Sigmoid colon (tissue), 7 donors: ENCODE measurements around the gene L3MBTL1. TPM values are rescaled to one million over a fixed set of nuclear protein-coding genes. Genes with fewer than 3 reads are reported as not detected.
A peak's percentile ranks its signal among the peaks of the same experiment; 100 is the strongest.

Experiments used
- DNase-seq: peaks from one replicate; pipeline ENCODE4 v3.0.0-alpha.2; 2019
- H3K27ac ChIP-seq, 4 donors: fragments of 200-600 bp; sonication (generic); one replicate each; pipeline ENCODE4 v1.5.1; 2016 to 2019; ENCODE audit warnings: mild to moderate bottlenecking in 1 of 4
- H3K27me3 ChIP-seq, 3 donors: fragments of 200-600 bp; sonication (generic); one replicate each; pipeline ENCODE4 v1.5.1; 2019; ENCODE audit warnings: mild to moderate bottlenecking in 1 of 3
- H3K36me3 ChIP-seq, 4 donors: fragments of 200-600 bp; sonication (generic); one replicate each; pipeline ENCODE4 v1.5.1; 2016 to 2019
- H3K4me1 ChIP-seq, 4 donors: fragments of 200-600 bp; sonication (generic); one replicate each; pipeline ENCODE4 v1.5.1; 2017 to 2019
- H3K4me3 ChIP-seq, 4 donors: fragments of 200-600 bp; sonication (generic); one replicate each; pipeline ENCODE4 v1.5.1; 2017 to 2019; ENCODE audit warnings: mild to moderate bottlenecking in 2 of 4, moderate library complexity in 1 of 4
- H3K9me3 ChIP-seq, 4 donors: fragments of 200-600 bp in 3 of 4; sonication (generic) in 3 of 4; one replicate each; pipeline versions ENCODE4 v1.5.1 to v1.6.1; 2013 to 2019
- EP300 ChIP-seq, 4 donors: sonication (generic); formaldehyde crosslinking; IDR thresholded peaks; one replicate each; pipeline ENCODE4 v1.6.1; 2017; ENCODE audit warnings: antibody characterized with exemption in 4 of 4
- POLR2A ChIP-seq, 2 donors: fragments of 450-650 bp; IDR thresholded peaks; one replicate each; pipeline ENCODE4 v1.6.1; 2016; ENCODE audit warnings: antibody characterized with exemption in 2 of 2, mild to moderate bottlenecking in 2 of 2, moderate library complexity in 2 of 2
- POLR2AphosphoS5 ChIP-seq, 4 donors: sonication (generic); formaldehyde crosslinking; IDR thresholded peaks; one replicate each; pipeline ENCODE4 v1.6.1; 2017; ENCODE audit warnings: antibody characterized with exemption in 4 of 4
- WGBS, 2 donors: extraction: QIAGEN DNeasy Blood & Tissue Kit; methylation state at CpG; one replicate each; pipeline ENCODE4 v1.1.7; 2013; 5-methylcytosine and 5-hydroxymethylcytosine counted together
- intact Hi-C: fragments of 100-400 bp; cut with DNase I; formaldehyde crosslinking; loops from one replicate; pipeline ENCODE4 v1.15.1; 2023
- polyA plus RNA-seq, 3 donors: library from polyadenylated mRNA; stranded (reverse); fragments of 200-250 nt; gene quantifications; one replicate each; pipeline ENCODE4 v1.2.3, GENCODE V29; 2013
- total RNA-seq, 4 donors: library from RNA; depleted of rRNA; stranded (reverse); fragments of >200 nt; gene quantifications; one replicate each; pipeline ENCODE4 v1.1.0, GENCODE V29; 2016
- TF ChIP-seq, protein P1 (sequence below), 4 experiments: fragments of 450-650 bp in 3 of 4; fragments of 200-600 bp in 1 of 4; IDR thresholded peaks; one replicate each; pipeline ENCODE4 v1.5.1; 2016 to 2019; ENCODE audit warnings: antibody characterized with exemption in 4 of 4, mild to moderate bottlenecking in 3 of 4, moderate library complexity in 2 of 4
- donor health status: healthy with polysubstance abuse.
- donor health status: Bipolar disorder and iron deficiency.
- donor health status: healthy.

The L3MBTL1 gene
- total and polyA plus RNA-seq, 7 donors: 0.46 to 26.9 (median 9.0) TPM

DNA sequence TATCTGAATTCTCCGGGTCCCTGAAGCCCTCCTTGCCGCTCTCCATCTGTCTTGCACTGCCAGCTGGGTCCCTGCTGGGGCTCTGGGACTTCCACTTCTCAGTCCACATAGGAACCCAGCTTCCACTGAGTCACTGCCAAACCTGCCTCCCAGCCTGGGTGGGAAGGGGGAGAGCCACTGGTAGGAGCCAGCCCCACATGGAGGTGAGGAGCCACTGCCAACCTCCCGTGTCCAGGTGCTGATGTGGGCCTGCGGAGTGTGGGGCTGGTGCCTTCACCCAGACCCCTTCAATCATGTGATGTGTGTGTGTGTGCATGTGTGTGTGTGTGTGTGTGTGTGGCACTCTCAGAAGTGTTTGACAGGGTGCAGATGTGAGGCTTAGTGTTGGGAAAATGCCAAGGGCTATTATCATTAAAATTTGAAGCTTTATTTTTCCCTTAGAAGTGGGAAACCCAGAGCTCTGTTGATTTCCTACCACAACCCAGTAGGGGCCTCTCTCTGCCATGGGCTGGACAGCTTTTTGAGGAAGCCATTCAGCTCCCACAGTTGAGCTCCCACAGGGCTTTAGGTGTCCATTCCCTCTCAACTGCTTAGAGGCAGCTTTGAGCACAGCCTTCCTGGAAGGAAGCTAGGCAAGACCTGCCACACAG, 42.0 kb downstream of the L3MBTL1 start:
- Histone ChIP-seq H3K27me3 (no peaks in the 10 kb centered on the region), H3K36me3 (no peaks in the 10 kb centered on the region), H3K27ac (no peak overlapping the region), H3K9me3 (peaks cover 0 to 3% (median 0%) of the 10 kb centered on the region in 4 donors), H3K4me3 (no peak overlapping the region), H3K4me1 (no peaks in the 10 kb centered on the region)
- DNase-seq: peak; percentile 41
- intact Hi-C loops: no loop called here
- WGBS, 2 donors: 93 to 94% methylated on average over 4 of the region's 4 CpGs
- TF ChIP-seq POLR2AphosphoS5 (IDR thresholded peaks at IDR 0.05) (no peak), EP300 (IDR thresholded peaks at IDR 0.05) (no peak), POLR2A (IDR thresholded peaks at IDR 0.05) (no peak)
- TF ChIP-seq, protein P1, sequence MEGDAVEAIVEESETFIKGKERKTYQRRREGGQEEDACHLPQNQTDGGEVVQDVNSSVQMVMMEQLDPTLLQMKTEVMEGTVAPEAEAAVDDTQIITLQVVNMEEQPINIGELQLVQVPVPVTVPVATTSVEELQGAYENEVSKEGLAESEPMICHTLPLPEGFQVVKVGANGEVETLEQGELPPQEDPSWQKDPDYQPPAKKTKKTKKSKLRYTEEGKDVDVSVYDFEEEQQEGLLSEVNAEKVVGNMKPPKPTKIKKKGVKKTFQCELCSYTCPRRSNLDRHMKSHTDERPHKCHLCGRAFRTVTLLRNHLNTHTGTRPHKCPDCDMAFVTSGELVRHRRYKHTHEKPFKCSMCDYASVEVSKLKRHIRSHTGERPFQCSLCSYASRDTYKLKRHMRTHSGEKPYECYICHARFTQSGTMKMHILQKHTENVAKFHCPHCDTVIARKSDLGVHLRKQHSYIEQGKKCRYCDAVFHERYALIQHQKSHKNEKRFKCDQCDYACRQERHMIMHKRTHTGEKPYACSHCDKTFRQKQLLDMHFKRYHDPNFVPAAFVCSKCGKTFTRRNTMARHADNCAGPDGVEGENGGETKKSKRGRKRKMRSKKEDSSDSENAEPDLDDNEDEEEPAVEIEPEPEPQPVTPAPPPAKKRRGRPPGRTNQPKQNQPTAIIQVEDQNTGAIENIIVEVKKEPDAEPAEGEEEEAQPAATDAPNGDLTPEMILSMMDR (IDR thresholded peaks at IDR 0.05): no peak

DNA sequence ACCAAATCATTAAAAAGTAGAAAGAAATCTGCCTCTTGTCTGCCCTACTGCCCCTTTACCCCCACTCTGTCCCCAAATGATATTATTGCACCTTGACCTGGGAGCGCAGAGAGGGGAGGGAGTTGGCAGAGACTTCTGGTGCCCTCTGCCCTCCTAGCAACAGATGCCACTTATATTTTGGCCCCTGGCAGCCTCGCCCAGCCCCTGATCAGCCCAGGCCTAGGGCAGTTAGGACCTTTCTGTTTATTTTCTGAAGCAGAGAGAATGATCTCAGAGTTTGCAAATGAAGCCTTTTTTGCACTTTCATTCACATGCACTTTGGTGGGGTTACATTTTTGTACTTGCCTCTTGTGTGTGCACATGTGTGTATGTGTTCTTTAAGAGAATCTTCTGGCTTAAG, 43.0 kb downstream of the L3MBTL1 start:
- Histone ChIP-seq H3K4me1 (no peaks in the 10 kb centered on the region), H3K9me3 (peaks cover 0 to 3% (median 0%) of the 10 kb centered on the region in 4 donors), H3K27me3 (no peaks in the 10 kb centered on the region), H3K27ac (no peak overlapping the region), H3K36me3 (no peaks in the 10 kb centered on the region), H3K4me3 (no peak overlapping the region)
- intact Hi-C loops: no loop called here
- no peak for TF ChIP-seq POLR2AphosphoS5 (IDR thresholded peaks at IDR 0.05)
- TF ChIP-seq EP300 (IDR thresholded peaks at IDR 0.05): no peak
- no peak for TF ChIP-seq POLR2A (IDR thresholded peaks at IDR 0.05)
- TF ChIP-seq, protein P1 (IDR thresholded peaks at IDR 0.05): no peak
- no peak for DNase-seq
- 26 to 71% methylated on average over 2 of the region's 2 CpGs for whole genome bisulfite sequencing, 2 donors

DNA sequence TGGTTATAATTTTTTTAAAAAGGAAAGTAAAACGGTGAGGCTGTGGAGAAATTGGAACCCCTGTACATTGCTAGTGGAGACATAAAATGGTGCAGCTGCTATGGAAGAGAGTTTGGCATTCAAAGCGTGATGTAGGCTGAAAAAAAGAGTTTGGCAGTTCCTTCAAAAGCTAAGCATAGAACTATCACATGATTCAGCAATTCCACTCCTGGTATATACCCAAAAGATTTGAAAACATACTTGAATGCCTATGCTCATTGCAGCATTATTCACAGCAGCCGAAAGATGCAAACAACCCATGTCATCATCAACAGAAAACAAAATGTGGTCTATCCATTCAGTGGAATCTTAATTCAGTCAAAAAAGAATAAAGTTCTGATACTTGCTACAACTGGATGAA, 46.9 kb downstream of the L3MBTL1 start:
- intact Hi-C loops: no loop called here
- Histone ChIP-seq H3K4me3 (no peak overlapping the region), H3K4me1 (no peaks in the 10 kb centered on the region), H3K36me3 (no peaks in the 10 kb centered on the region), H3K27ac (no peak overlapping the region), H3K9me3 (no peaks in the 10 kb centered on the region), H3K27me3 (no peaks in the 10 kb centered on the region)
- 83 to 85% methylated on average over 3 of the region's 3 CpGs for WGBS, 2 donors
- TF ChIP-seq EP300 (IDR thresholded peaks at IDR 0.05) (no peak), POLR2A (IDR thresholded peaks at IDR 0.05) (no peak), POLR2AphosphoS5 (IDR thresholded peaks at IDR 0.05) (no peak)
- TF ChIP-seq, protein P1 (IDR thresholded peaks at IDR 0.05): no peak
- DNase-seq: no peak

DNA sequence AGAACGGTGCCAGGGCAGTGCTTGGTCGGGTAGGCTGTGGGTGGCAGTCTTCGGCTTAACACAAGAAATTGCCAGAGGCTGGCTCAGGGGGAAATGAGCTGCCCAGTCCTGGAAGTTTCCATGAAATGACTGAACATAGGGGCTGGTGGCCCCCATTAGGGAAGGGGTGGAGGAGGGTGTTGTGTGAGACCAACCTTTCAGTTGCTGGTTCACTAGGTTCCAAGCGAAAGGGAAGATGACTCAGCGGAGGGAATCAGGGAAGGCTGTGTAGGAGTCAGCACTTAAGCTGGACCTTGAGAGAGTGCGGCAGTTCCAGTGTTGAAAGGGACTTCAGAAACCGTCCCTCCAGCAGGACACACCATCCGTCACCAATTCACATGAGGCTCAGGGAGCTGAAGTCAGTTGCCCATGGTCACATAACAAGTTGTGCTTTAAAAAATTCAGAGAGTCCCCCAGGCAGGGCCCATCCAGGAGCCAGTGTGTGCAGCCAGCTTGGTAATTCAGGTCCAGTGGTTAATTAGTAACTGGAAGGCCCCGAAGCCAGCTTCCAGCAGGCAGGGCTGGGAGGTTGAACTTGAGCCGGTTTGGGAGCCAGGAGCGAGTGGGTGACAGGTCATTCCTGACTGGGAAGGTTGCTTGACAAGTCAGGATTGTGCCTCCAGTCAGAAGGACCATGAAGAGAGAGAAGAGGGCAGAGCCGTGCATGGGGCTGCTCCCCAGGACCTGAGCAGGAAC, 51.1 kb downstream of the L3MBTL1 start, which contains the start of gene SGK2:
Gene SGK2, plus strand, starts transcription at position 616 of the 735 bp plus-strand sequence. CDS start 7,469 bp downstream, outside the sequence.
- DNase-seq: no peak
- intact Hi-C loops: no loop called here

More for the DNA sequence above, 51.1 kb downstream of the L3MBTL1 start, which contains the start of gene SGK2:
- Histone ChIP-seq H3K4me3 (no peak within 1 kb of the TSS), H3K9me3 (no peaks in the 10 kb centered on the region), H3K27me3 (no peaks in the 10 kb centered on the region), H3K4me1 (no peaks in the 10 kb centered on the region), H3K36me3 (no peaks in the 10 kb centered on the region), H3K27ac (no peak within 1 kb of the TSS)
- no peak for TF ChIP-seq POLR2AphosphoS5 (IDR thresholded peaks at IDR 0.05)
- TF ChIP-seq, protein P1 (IDR thresholded peaks at IDR 0.05): no peak
- no peak for TF ChIP-seq POLR2A (IDR thresholded peaks at IDR 0.05)
- TF ChIP-seq EP300 (IDR thresholded peaks at IDR 0.05): no peak
- 17 to 68% methylated on average over 12 of the region's 12 CpGs for WGBS, 2 donors
